Measurements from ENCODE around the gene ATRN. TPM values are rescaled to one million over a fixed set of nuclear protein-coding genes. Genes with fewer than 3 reads are reported as not detected.
"Not testable (repeated sequence)": the region's sequence is repeated elsewhere in the genome, so short reads cannot be mapped to it uniquely, and the experiment has no call there.

Gene ATRN
- total RNA-seq, 2 experiments from 2014 or later: 0.09 to 4.5 TPM

DNA sequence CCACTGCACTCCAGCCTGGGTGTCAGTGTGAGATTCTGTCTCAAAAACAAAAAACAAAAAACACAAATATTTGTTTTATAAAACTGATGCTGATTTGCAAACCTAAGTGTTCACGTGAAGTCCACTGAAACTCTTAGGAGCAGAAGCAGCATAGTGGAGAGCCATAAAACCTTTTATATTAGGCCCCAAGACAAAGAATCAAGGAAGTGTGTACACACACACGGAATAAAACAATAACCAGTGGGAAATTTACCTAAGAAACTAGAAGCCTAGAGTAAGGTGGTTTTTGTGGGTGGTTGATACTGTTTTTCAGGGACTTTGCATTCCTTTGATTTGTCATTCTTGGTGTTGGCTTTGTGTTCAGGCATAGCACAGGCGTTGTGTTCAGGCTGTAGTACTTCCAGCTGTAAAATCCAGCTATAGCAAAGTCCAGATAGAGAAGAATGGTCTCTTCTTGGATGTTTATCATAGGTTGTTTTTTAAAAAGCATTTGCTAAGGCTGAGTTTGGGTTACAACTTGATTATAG lies 61.3 kb downstream of the ATRN start:
- CTCF ChIA-PET (ENCODE audit: unreplicated experiment): no interaction called here

DNA sequence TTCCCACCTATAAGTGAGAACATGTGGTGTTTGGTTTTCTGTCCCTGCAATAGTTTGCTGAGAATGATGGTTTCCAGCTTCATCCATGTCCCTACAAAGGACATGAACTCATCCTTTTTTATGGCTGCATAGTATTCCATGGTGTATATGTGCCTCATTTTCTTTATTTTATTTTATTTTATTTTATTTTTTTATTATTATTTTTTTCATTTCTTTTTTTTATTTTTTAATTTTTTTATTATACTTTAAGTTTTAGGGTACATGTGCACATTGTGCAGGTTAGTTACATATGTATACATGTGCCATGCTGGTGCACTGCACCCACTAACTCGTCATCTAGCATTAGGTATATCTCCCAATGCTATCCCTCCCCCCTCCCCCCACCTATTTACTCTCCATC lies 66.9 kb downstream of the ATRN start:
- POLR2A ChIA-PET; H3K4me1 ChIP-seq (ENCODE audit: insufficient read depth, low read length, poor library complexity, severe bottlenecking); H3K36me3 ChIP-seq (ENCODE audit: insufficient read depth, low read length); H3K79me2 ChIP-seq (ENCODE audit: insufficient read depth, low read depth, low read length); H4K20me1 ChIP-seq (ENCODE audit: insufficient read depth, low read length); BruUV-seq (replicated peaks); H3K27ac ChIP-seq (ENCODE audit: low read depth, low read length, poor library complexity, severe bottlenecking); H3K9me2 ChIP-seq (ENCODE audit: insufficient read depth, low read length); DNase-seq (ENCODE audit: low spot score); intact Hi-C loops (cut with micrococcal nuclease; ENCODE audit: unreplicated experiment); H3K4me3 ChIP-seq (ENCODE audit: low read depth, low read length, poor library complexity, severe bottlenecking); H2AFZ ChIP-seq (ENCODE audit: low read length); CTCF ChIA-PET (ENCODE audit: unreplicated experiment); H3K4me2 ChIP-seq (ENCODE audit: low read length); H3K9me3 ChIP-seq (ENCODE audit: low read length): not testable (repeated sequence)

More for the DNA sequence above, 61.3 kb downstream of the ATRN start:
- no TSS peak for BruUV-seq (replicated peaks)
- Histone ChIP-seq H3K79me2 (ENCODE audit: insufficient read depth, low read depth, low read length) (no peaks in the 10 kb centered on the region), H3K4me3 (ENCODE audit: low read depth, low read length, poor library complexity, severe bottlenecking) (no peak overlapping the region), H3K4me2 (ENCODE audit: low read length) (no peak overlapping the region), H3K9me2 (ENCODE audit: insufficient read depth, low read length) (no peaks in the 10 kb centered on the region), H2AFZ (ENCODE audit: low read length) (no peak overlapping the region), H3K36me3 (ENCODE audit: insufficient read depth, low read length) (no peaks in the 10 kb centered on the region), H3K27ac (ENCODE audit: low read depth, low read length, poor library complexity, severe bottlenecking) (no peak overlapping the region), H4K20me1 (ENCODE audit: insufficient read depth, low read length) (no peaks in the 10 kb centered on the region), H3K4me1 (ENCODE audit: insufficient read depth, low read length, poor library complexity, severe bottlenecking) (no peaks in the 10 kb centered on the region), H3K9me3 (ENCODE audit: low read length) (no peaks in the 10 kb centered on the region)
- no peak for TF ChIP-seq CTCF (conservative IDR thresholded peaks at IDR 0.05; ENCODE audit: low read length)
- no peak for TF ChIP-seq EZH2phosphoT487 (IDR thresholded peaks at IDR 0.05; ENCODE audit: borderline replicate concordance, low read depth, low read length)
- DNase-seq (ENCODE audit: low spot score): no peak
- intact Hi-C loops (cut with micrococcal nuclease; ENCODE audit: unreplicated experiment): no loop called here
- POLR2A ChIA-PET: interaction anchor here (0.6 kb wide), 1 partner anchor 527 kb away, joined by 5 read pairs; no protein-coding TSS in a partner anchor

- Histone ChIP-seq H3K9me3 (ENCODE audit: low read length) (no peaks in the 10 kb centered on the region), H3K27ac (ENCODE audit: low read depth, low read length, poor library complexity, severe bottlenecking) (no peak overlapping the region), H3K4me3 (ENCODE audit: low read depth, low read length, poor library complexity, severe bottlenecking) (no peak overlapping the region), H4K20me1 (ENCODE audit: insufficient read depth, low read length) (no peaks in the 10 kb centered on the region), H3K9me2 (ENCODE audit: insufficient read depth, low read length) (no peaks in the 10 kb centered on the region), H3K36me3 (ENCODE audit: insufficient read depth, low read length) (no peaks in the 10 kb centered on the region), H3K4me1 (ENCODE audit: insufficient read depth, low read length, poor library complexity, severe bottlenecking) (no peaks in the 10 kb centered on the region), H3K79me2 (ENCODE audit: insufficient read depth, low read depth, low read length) (no peaks in the 10 kb centered on the region), H3K4me2 (ENCODE audit: low read length) (no peak overlapping the region), H2AFZ (ENCODE audit: low read length) (no peak overlapping the region)
- no peak for DNase-seq (ENCODE audit: low spot score)
- POLR2A ChIA-PET: no interaction called here
- intact Hi-C loops (cut with micrococcal nuclease; ENCODE audit: unreplicated experiment): no loop called here
- TF ChIP-seq CTCF (conservative IDR thresholded peaks at IDR 0.05; ENCODE audit: low read length) (no peak), EZH2phosphoT487 (IDR thresholded peaks at IDR 0.05; ENCODE audit: borderline replicate concordance, low read depth, low read length) (no peak)
- CTCF ChIA-PET (ENCODE audit: unreplicated experiment): no interaction called here
- no TSS peak for BruUV-seq (replicated peaks)
These were observed 68.7 kb downstream of the ATRN start for GRCh38 chr20:3539311-3540107.

All from OCI-LY7 (cell line).